GM19372 (cell line): Measurements from ENCODE around the gene KAZALD1.
"Not testable (repeated sequence)": the region's sequence is repeated elsewhere in the genome, so short reads cannot be mapped to it uniquely, and the experiment has no call there.

Experiments used
- ATAC-seq: cut with Tn5 transposase; IDR thresholded peaks from one replicate; pipeline ENCODE4 v1.9.1; 2021; ENCODE audit warnings: mild to moderate bottlenecking, low read depth, moderate library complexity; ENCODE audit not compliant: unreplicated experiment

Gene KAZALD1

DNA sequence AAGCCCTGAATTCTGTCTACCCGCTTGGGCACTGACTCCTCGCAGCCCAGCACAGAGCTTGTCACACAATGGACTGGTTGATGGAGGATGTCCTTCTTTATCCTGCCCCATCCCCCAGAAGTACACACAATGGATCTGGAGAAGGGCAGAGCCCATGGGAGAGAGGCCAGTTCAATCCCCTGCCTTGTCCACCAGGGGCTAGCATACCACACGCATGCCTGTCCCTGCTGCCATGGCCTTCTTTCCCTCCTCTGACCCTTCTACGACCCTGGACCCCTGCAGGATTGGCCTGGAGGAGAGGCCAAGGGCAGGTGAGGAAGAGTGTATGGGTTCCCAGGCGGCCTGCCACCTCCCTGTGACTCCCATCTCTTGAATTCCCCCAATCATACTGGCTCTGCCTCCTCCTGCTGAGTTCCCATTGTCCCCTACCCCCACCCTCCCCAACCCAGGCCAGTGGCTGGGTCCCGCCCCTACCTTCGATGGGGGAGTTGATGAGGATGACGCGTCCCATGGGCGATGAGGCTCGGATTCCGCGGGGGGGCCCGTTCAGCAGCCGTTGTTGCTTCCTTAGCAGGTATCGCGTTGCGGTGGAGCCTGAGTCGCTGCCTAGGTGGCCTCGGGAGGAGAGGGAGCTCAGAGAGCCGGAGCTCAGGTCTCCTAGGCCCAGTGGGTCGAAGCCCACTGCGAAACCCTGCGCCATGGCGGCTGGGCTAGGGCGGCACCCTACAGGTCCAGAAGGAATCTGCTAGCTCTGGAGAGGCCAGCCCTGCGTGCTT is 32.1 kb upstream of the KAZALD1 start:
- no peak for ATAC-seq

DNA sequence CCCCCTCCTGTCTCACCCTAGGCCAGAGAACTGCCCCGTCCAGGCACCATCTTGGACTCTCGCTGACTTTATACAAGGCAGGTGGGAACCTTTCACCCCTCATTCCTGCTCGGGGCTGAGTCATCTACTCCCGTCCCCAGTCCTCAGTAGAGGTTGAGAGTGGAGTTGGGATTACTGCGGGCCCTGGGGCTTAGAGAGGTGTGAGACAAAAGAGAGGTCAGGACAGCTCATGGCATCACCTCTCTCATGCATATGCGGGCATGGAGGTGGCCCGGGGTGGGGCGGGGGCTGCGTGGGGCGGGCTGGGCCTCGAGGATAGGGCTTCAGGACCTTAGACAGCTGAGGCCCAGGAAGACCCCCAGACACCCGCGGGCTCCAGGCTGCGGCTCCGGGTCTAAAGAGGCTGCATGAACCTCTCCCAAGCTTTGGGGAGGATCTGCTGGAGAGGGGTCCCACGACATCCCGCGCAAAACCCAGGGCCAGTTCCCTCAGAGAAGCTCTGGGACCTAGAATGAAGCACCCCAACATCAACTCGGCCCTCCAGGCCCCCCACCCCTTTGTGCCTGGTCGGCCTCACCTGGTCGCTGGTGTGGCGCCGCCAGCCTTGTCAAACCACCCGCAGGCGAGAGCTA is 31.2 kb upstream of the KAZALD1 start:
- ATAC-seq = no peak

DNA sequence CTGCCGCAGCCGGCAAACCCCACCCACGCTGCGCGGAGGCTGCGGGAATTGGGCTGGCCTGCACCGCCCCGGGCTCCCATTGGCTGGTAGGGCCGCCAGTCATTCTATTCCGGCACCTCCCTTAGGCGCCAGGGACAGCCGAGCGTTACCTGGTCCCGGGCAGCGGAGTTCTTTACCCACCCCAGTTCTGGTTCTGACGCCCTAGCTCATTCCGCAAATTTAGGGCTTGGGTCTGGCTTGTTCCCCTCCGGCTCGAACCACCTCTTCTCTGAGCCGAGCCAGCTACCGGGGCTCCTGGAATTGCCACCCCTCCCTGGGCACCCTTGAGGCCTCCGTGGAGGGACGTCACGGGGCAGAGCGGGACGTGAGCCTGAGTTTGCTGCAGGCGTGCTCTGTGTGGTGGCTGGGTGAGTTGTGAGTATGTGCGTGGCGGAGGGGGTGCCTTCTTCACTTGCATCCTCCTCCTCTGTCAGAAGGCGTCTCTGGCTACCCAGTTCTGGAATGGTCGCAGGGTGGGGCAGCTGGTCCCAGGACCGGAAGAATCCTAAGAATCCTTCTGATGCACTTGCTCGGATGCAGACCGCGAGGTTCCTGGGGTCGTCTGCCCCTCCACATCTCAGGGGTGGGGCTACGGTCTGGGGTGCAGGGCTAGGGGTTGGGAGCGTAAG is 30.5 kb upstream of the KAZALD1 start, which contains the start of the genes PDZD7 and SFXN3:
Gene PDZD7 (minus strand): TSS at position 2 of the 668 bp plus-strand sequence. CDS start 910 bp downstream, outside the sequence.
Gene SFXN3 (plus strand): TSS at position 107 of the 668 bp plus-strand sequence. CDS start 3,461 bp downstream, outside the sequence.
- ATAC-seq = peak; percentile 89

DNA sequence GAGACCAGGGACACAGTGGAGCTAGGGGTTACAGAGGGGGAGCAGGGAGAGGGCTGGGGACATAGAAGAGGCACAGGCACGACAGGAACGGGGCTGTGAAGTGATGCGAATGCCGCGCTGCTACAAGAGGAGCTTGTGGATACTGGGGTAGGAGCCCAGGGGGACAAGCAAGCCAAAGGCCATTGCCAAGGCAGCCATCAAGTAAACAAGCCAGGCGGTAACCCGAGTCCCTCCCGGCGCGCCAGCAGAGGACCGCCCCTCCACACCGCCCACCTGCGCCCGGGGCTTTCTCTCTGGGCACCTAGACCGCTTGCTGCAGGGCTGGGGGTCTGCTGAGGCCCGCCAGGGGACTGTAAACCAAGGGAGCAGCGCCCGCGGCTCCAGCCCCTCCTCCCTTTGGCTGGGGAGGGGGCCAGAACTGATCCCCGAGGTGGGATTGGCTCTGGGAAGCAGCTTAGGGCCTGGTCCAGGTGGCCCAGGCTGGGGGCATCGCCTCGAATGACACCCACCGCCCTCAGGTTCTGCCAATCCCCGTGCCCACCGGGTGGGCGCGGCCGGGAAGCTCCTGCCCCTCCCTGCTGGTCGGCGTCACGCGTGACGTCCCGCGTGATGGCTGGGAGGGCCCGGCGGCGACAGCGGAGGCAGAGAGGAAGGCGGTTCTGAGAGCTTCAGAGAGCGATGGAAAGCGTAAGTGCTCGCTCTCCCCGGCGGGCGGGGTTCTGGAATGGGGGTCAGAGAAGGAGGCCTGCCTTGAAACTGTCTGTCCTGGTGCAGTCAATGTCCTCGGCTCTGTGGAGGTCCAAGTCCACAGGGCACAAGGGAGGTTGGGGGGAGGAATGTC is 29.8 kb upstream of the KAZALD1 start:
- ATAC-seq = no peak

DNA sequence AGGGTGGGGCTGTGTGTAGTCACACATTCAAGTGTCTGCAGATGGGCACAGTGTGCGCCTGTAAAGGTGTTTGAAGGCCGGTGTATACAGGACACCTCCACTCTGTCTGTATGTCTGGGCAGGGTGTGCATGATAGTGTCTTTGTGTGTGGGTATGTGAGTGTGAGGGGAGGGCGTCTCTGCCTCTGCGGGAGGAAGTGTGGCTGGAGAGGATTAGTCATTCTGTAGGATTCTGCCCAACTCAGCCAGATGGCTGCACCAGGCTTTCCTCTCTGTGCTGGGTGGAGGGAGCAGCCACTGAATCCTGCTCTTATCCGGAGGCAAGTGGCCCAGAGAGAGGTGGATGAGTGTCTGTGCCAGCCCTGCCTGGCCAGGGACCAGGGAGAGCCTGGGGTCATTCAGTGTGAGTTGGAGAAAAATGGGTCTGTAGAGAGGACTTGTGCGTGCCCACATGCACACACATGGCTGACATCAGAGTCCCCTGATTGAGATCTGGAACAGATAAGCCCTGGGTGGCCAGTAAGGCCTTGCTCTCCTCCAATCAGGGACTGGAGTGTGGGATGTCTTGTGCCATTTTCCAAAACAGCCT is 29.1 kb upstream of the KAZALD1 start:
- ATAC-seq = no peak

DNA sequence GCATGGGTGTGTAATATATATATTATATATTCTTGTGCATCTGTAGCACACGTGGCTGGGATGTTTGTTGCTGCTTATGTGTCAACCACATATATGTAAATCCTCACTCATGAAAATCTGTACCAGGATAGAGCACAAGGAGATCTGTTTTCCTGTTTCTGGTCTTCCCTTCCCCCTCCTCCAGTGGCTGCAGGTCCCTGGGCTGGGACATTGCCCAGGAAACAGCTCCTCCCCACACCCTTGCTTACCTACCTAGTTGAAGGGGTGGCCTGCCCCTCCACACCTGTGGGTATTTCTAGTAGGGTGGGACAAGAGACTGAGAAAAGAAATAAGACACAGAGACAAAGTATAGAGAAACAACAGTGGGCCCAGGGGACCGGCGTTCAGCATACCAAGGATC is 28.5 kb upstream of the KAZALD1 start:
- no peak for ATAC-seq

DNA sequence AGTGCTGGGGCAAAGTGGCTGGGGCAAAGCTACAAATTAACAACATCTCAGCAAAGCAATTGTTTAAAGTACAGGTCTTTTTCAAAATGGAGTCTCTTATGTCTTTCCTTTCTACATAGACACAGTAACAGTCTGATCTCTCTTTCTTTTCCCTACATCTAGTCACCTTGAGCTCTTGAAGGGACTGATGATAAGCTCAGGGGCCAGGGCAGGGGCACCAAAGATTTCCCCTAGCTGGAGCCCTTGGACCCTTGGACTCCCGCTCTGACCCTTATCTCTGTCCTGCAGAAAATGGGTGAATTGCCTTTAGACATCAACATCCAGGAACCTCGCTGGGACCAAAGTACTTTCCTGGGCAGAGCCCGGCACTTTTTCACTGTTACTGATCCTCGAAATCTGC is 27.4 kb upstream of the KAZALD1 start:
- not testable (repeated sequence) for ATAC-seq

DNA sequence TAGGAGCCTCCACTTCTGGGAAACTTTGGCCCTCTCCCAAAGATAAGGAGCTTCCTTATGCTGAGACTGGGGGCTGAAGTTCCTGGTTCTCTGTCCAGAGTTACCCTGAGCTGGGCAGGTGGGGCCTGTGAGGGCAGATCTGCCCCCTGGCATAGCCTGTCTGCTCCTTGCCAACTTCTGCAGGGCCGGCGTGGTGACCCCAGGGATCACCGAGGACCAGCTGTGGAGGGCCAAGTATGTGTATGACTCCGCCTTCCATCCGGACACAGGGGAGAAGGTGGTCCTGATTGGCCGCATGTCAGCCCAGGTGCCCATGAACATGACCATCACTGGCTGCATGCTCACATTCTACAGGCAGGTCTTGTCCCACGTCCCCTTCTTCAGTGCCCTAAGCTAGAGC is 26.5 kb upstream of the KAZALD1 start:
- no peak for ATAC-seq

DNA sequence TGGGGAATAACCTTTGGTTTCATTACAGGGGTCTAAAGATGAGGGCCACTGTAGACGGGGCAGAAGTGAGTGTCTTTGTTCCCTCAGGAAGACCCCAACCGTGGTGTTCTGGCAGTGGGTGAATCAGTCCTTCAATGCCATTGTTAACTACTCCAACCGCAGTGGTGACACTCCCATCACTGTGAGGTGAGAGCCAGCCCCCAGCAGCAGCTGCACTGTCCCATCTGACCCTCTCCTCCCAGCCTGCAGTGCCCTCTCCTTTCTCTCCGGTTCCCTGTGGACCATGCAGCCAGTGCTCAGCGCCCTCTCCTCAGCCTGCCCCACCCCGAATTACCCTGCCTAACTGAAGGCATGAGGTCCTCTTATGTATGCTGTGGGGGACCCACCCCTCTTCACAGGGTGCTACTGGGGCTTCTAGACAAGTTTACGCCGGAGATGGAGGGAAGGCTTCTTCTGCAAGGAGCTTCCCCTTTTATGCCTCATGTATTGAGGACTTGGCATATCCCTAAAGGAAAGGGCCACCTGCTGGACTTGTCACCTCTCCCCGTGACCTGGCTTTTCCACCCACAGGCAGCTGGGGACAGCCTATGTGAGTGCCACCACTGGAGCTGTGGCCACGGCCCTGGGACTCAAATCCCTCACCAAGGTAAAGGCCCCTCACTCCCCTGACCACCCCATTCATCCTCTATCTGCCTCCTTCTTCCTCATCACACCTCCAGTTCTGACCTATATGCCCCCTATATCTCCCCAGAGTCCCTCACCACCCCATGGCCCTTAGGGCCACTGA is 25.7 kb upstream of the KAZALD1 start:
- no peak for ATAC-seq

DNA sequence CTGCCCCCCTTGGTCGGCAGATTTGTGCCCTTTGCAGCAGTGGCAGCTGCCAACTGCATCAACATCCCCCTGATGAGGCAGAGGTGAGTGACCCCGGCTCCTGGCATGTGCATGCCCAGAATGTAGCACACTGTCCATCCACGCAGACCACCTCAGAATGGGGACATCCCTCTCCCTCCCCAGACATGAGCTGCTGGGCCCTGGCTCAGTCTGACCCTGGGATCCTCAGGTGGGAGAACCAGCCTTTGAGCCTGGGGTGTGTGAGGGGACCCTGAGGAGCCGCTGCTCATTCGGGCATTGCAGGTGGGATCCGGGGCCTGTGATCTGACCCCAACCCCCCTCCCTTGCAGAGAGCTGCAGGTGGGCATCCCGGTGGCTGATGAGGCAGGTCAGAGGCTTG is 25.1 kb upstream of the KAZALD1 start:
- ATAC-seq = no peak

DNA sequence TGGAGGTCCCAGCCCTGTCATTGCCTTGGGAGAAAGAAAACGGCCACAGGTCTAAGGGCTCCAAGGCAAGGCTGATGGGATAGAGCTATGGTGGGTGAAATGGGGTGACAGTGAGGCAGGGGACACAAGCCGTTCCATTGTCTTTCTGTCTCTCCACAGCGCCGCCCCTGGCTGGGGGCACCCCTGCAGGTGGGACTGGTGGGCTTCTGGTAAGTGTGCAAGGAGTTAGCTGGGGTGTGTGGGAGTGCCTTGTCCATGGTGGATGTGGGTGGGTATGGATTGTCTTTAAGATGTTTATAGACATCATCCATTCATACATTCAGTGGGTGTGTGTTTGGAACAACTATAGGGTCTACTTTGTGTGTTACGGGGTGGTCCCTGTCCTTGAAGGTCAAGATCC is 23.3 kb upstream of the KAZALD1 start:
- ATAC-seq = no peak

DNA sequence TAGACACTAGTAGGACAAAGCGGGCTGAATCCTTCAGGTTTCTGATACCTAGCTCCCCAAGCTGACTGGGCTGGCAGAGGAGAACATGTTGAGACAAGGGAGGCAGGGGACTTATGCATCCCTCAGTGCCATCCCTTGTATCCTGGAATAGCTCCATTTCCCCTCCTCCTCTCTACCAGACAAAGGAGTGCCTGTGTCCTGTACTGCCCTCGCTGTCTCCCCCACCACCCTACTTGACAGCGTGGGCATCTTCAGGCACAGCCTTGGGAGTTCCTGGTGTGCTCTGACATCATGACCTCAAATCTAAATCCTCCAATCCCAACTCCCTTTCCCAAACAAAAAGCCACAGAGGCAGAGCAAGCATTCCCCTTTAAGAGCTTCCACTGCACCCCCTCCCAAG is 21.7 kb upstream of the KAZALD1 start:
- ATAC-seq = no peak

DNA sequence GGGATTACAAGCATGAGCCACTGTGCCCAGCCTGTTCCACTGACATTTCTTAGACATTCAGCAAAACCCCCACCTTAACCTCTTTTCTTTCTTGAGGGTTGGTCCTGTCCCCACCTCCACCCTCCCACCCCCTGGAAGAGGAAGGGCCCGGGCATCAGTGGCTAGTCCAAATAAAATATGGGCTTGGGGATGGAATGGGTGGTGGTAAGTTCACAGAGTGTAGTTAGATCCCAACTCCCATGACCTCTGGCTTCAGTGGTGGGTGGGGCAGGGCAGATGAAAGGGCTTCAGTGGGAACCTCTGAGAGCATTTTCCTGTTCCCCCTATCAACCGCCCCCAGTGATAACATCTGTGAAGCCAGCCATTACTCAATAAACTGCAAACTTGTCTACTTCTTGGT is 20.9 kb upstream of the KAZALD1 start:
- ATAC-seq = no peak

DNA sequence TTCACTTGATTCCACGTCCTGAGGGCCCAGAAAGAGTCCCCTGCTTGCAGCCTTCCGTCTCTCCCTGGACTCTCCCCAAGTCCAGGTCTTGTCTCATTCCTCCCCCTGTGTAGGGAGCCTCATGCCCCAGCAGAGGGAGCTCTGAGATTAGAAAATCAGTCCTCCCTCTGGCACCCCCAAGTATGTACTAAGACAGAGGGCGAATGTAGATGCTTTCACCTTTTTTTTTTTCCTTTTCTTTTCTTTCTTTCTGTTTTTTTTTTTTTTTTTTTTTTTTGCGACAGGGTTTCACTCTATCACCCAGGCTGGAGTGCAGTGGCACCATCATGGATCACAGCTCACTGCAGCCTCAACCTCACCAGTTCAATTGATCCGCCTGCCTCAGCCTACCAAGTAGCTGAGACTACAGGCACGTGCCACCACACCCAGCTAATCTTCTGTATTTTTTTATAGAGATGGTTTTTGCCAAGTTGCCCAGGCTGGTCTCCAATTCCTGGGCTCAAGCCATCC is 20.5 kb upstream of the KAZALD1 start:
- ATAC-seq = no peak

DNA sequence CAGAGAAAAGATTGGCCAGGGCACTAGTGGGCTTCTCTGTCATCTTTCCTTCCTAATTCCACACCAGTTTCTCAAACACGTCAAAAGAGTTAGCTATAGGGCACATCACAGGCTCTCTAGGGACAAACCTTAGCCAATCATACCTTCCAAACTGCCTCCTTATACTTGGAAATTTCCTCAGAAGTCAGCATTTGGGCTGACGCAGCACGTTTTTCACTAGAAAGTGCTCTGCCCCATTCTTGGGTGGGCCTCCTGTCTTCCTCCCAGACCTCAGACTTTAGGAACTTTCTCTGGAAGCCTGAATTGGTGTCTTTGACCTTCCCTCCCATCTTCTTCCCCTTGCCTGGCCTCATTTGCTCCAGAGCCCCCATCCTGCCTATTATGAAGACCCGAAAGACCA is 19.7 kb upstream of the KAZALD1 start:
- ATAC-seq = no peak

DNA sequence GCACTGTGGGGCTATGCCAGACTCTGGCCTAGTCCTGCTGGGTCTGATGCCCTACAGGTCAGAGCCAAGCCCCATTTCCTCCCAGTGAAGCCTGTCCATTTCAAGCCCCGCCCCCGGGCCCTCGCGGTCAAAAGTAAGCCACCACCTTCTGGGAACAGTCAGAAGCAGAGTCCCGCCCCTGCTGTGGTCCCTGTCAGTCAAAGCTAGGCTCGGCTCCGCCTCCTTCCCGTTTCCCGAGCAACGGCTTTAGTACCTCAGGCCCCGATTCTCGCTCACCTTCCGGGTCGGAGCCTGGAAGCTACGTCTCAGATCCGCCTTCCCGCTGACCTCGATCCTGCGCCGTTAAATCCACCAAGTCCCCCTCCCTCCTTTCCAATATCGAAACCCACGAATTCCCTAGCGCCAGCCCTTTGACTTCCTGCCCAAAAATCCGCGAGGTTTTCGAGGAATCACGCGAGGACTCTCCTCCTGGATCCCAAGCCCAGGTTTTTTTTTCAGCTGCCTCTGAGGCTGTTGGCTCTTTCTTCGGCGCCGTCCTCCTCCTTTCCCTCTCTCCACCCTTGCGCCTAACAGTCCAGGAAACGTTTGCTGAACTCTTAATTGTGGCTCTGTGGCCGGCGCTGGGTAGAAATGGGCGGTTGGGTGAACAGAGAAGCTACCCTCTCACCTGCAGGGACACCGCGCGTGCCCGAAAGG is 19.0 kb upstream of the KAZALD1 start:
- ATAC-seq = peak; percentile 93

DNA sequence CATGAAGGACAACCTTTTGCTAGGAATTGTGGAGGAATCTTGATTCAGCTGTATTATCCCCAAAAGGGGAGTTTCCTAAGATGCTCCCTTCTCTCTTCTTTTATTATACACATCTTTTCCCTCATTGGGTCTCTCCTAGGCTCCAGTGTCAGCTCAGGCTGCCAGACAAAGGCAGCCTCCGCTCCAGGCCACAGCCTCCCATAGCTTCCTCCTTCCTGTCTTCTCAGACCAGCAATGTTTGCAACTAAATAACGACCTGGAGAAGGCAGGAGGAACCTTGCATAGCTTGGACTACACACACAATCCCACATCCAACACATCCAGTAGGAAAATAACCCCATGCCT is 18.5 kb upstream of the KAZALD1 start:
- ATAC-seq = no peak

DNA sequence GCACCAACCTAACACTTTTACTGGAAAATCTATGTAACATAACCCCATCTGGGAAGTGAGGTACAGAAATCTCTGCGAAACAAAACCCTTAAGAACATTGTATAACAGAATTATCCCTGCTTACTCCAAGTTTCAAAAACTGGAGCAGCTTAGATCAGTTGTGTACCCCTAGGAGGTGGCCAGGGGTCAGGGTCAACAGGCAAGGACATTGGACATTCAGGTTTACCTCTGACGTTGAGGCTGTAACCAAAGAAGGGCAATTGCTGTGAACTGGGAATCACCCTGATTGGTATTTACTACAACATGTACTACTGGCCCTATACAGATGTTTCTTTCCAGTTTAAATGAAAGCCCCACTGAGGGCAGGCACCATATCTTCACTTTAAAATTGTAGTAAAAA is 17.7 kb upstream of the KAZALD1 start:
- ATAC-seq = no peak
